NCI-H2196 treated with DMSO at 0.1 percent for 48 hours (cell line): ENCODE data around the gene AGAP4.
"Not testable (repeated sequence)": the region's sequence is repeated elsewhere in the genome, so short reads cannot be mapped to it uniquely, and the experiment has no call there.

Experiments
- DNase-seq: peaks from one replicate; lab custom pipeline; 2025; ENCODE audit not compliant: unreplicated experiment; lab: John Stamatoyannopoulos, UW

The AGAP4 gene

DNA sequence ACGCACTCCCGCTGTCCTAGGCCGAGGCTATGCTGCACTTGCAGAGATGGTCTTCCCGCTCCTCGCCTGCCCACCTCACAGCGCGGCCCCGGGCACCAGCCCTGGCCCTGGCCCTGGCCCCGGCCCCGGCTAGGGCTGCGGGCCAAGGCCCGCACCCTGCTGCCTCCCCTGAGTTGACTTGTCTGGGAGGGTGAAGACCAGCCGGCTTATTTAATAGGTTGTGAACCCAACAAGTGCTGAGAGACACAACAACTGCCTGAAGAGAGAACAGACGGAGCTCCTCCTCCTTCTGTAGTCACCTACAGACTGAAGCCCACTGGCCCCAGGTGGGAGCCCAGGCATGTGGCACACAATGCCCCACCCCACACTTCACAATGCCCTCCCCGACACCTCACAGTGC is at the start of gene AGAP4:
Gene AGAP4, minus strand, starts transcription at position 101 of the 400 bp plus-strand sequence. CDS start 153 bp downstream, outside the sequence.
- DNase-seq, result not testable (repeated sequence)

DNA sequence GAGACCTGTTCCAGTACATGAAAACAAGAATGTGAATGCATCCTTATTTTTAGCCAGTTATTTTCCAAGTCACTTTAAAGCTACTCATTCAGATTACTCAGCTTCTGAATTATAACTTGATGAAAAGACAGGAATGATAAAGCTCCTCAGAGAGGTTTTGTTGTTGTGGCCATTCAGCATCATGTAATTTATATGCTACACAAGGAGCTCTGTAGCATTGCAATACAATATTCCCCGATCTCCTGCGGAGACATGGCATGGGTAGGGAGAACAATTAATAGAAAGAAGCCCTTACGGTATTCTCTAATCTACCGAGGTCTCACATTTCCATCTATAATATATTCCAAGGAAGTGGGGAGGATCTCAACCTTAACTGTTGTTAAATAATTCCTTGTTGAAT is 43.4 kb upstream of the AGAP4 start:
- not testable (repeated sequence) for DNase-seq

DNA sequence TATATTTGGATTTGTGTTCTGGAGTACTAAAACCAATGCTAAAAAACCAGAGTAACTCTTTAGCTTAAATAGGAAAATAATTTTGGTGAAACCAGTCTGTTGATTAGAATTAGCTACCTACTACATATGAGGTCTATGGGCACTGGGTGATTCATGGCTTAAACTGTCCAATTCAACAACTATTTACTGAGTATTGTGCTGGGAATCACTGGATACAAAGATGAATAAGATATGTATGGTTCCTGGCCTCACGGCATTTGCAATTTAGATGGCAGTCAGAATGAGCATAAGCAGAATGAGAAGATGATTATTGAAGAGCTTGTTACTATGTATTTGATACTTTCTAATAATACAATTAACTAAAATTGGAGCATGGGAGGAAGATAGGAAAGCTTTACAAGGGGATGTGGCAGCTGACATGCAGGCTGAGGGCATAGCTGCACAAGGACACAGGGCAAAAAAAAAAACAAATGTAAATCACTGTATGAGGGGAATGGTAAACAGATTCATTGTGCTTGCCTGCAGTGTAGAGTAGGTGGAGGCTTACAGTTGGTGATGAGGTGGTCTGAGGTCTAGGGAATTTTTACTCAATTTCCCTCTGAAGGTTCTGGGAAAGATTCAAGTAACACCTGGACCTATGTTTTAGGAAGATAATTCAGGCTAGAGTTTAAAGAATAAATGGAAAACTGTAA is 42.4 kb upstream of the AGAP4 start:
- DNase-seq, result not testable (repeated sequence)

DNA sequence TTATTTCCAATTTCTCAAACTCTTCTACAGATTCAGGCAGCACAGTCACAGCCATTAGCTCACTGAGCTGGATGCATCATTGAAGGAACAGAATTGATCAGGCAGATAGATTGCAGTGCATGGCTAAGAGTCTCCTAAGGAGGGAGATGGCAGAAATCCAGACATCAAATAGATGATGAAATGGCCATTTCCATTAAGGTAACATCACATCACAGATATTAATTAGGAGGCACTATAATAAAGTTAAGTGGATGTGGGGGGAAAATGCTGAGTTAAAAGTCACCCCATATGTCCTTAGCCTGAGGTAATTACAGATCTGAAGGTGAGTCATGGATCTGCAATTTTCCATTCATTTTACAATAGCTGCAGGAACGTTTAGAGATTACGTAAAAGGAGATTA is 35.6 kb upstream of the AGAP4 start:
- not testable (repeated sequence) for DNase-seq

DNA sequence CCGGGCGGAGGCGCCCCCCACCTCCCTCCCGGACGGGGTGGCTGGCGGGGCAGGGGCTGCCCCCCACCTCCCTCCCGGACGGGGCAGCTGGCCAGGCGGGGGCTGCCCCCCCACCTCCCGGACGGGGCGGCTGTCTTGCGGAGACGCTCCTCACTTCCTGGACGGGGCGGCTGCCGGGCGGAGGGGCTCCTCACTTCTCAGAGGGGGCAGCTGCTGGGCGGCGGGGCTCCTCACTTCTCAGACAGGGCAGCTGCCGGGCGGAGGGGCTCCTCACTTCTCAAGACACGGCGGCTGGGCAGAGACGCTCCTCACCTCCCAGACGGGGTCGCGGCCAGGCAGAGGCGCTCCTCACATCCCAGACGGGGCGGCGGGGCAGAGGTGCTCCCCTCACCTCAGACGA is 18.1 kb upstream of the AGAP4 start:
- DNase-seq, result not testable (repeated sequence)

DNA sequence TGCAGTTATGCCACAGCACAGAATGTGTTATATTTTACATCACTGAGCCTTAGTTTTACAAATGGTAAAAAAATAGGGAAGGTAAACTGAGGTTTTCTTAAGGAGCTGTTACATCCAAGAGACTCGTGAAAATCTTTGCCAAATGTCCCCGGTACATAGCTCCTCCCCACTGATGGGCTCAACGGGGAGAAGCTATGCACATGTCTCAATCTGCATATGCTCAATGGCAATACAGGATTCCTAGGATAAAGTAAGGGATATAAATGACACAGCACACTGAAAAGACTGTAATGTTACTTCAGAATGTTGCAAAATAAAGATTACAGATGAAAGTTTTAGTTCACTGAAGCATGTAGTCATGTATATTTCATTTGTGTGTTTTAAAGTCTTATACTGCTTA is 17.0 kb upstream of the AGAP4 start:
- DNase-seq, result not testable (repeated sequence)

DNA sequence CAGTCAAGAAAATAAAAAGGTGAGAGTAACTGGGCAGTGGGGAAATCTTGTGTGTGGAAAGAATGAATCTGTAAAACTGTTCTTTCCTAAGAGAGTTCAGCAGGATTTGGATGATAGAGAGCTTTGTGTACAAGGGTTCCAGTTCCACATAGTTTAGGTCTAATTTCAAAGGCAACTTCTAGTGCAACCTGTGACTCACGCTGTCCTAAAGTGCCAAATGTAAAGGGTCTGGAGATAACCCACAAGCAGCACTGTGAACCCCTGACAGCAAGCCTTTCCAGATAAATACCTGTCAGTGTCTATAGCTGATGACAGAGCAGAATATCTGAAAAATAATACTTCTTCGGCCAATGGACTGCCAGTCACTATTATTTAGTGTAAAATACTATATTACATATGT is 16.3 kb upstream of the AGAP4 start:
- DNase-seq, result not testable (repeated sequence)

DNA sequence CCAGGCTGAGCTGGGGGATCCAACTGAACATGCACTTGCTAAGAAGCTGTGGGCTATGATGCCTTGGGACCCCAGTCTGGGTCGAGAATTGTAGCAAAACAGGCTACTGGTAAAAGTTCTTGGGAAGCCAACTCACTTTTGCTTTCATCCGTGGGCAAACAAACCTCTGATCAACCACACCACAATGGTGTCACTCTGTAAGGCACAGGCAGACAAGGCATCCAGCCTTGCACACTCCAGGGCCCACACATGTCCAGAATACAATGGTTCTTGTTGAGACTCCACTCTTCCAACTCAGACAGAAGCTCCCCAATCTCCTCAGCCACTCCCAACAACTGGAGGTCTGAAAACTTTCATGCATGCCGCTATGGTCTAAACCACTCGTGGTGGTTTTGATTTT is 10.6 kb upstream of the AGAP4 start:
- DNase-seq, result not testable (repeated sequence)

DNA sequence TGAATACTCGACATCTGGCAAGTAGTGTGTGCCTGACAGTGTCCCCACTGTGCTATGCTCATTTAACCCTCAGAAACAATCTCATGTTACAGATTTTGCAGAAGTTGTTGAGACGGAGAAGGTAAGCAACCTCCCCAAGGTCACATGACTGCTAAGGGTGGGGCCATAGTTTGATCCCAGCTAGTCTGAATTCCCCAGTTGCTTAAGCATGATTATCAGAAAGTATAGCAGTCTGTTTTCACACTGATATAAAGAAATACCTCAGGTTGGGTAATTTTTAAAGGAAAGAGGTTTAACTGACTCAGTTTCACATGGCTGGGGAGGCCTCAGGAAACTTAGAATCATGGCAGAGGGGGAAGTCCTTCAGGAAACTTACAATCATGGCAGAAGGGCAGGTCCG is 1.2 kb upstream of the AGAP4 start:
- not testable (repeated sequence) for DNase-seq

DNA sequence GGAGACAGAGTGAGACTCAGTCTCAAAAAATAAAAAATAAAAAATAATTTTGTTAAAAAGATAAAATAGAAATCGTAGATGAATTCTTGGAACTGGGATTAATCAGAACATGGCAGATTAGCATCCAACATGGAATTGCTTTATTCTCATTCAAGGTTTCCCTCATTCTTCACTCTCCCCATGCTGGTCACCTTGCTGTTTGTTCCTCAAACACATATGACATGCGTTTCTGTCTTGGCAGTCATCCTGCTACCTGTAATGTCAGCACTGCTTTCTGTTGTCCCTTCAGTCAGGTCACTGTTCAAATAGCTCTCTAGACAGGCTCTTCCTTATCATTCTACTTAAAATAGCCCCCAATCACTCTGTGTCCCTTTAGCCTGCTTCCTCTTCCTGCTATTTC is 24.4 kb downstream of the AGAP4 start:
- DNase-seq, result not testable (repeated sequence)

DNA sequence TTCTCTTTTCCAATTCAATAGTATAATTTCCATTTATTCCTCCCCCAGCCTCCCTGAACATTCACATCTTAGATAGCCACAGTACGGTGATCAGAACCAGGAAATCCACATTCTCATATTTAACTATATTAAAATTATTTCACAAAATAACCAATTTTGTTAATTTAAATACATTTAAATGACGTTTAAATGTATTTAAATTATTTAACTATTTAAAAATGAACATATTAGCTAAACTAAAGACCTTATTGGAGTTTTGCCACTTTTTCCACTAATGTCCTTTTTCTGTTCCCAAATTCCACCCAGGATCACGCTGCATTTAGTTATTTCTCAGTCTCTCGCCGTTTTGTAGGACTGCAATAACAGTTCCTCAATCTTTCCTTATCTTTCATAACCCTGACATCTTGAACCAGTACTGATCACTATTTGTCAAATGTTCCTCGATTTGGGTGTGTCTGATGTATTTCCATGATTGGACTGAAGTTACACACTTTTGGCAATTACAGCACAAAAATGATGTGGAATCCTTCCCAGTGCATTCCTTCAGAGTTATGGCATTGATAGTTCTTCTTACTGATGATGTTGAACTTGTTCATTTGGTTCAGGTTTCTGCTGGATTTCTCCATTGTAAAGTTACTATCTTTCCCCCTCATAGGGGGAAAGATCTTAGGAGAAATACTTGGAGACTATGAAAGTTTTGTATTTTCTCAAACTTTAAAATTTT is 27.0 kb downstream of the AGAP4 start:
- not testable (repeated sequence) for DNase-seq

DNA sequence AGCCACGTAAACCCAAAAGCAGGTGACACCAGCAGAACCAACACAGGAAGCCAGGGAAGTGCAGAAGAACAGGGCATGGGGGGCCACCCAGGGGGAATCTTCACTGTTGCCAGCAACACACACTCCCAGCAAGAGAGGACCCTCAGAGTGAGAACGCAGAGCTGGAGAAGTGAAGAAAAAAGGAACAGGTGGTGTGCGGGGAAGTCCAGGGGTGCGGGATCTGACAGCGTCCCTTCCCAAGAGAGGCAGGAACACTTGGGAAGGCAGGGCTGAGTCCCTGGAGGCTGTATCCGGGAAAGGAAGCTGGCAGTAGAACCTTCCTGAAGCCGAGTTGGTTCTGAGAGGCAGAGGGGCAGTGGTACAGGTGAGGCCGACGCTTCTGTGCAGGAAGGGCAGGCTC is 27.7 kb downstream of the AGAP4 start:
- DNase-seq, result no peak

DNA sequence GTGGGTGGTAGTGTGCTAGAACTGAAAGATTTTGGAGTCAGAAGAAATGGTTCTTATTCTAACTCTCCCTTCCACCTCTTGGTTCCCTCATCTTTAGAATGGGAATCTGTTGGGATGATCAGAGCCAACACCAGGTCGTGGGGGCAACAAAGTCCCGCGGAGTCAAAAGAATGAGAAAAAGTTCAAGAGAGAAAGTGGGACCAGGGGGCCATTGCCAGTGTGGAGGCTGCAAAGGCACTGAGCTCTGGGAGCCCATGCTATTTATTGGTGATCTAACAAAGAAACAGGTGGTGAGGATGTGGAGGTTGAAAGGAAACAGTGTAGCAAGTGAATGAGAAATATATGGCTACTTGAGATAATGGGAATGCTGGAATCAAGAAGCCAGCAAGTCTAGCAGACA is 29.4 kb downstream of the AGAP4 start:
- DNase-seq, result no peak

DNA sequence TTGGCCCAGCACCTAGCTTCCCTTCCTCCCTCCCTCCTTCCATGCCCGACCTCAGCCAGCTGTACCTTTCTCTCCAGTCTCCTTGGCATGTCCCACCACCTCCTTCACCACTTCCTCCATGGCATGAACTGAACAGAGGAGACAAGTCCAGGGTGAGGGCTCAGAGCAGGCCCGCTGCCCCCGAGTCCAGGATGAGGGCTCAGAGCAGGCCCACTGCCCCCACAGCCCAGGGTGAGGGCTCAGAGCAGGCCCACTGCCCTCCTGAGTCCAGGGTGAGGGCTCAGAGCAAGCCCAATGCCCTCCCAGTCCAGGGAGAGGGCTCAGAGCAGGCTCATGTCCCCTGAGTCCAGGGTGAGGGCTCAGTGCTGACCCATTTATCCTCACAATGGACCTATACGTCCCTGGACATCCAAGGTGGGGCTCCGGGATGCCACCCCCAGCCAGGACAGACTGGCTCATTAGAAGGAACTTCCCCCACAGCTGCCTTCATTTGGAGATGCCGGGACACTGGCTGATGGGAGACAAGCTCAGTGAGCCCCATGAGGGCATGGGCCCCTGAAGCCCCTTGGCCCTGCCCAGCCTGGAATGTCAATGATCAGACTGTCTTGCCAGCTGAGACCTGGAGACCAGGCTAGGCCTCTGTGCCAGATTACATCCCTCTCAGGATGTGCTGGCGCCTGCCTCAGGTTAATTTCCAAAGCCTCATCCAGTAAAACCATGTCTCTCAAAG is 30.0 kb downstream of the AGAP4 start:
- no peak for DNase-seq

DNA sequence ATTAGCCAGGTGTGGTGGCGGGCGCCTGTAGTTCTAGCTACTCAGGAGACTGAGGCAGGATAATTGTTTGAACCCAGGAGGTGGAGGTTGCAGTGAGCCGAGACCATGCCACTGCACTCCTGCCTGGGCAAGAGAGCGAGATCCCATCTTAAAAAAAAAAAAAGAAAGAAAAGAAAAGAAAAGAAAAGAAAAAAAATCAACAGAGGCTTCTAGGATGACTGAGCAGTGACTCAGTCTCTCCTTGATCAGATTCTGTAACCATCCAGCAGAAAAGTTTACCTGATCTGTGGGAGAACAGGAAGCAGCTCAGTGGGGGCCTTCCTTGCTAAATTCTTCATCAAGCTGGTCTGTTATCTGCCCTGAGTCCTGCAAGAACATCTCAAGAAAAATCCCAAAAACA is 33.2 kb downstream of the AGAP4 start:
- not testable (repeated sequence) for DNase-seq

DNA sequence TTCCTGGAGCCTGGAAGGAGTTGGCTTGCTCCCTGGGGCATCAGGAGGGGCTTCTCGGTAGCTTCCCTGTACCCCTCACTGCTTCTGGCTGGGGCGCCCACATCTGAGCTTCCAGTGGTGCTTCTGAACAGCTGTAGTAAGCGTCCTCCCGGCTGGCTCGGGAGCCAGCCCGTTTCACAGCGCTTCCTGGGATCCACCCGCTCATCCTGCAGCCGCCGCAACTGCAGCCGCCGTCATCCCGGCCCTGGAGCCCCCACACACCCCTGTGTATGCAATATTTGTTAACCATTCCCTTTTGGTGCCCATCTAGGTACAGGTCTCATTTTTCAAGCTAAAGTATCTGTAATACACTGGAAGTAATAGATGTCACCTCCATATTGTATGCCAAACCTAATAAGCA is 34.3 kb downstream of the AGAP4 start:
- not testable (repeated sequence) for DNase-seq

DNA sequence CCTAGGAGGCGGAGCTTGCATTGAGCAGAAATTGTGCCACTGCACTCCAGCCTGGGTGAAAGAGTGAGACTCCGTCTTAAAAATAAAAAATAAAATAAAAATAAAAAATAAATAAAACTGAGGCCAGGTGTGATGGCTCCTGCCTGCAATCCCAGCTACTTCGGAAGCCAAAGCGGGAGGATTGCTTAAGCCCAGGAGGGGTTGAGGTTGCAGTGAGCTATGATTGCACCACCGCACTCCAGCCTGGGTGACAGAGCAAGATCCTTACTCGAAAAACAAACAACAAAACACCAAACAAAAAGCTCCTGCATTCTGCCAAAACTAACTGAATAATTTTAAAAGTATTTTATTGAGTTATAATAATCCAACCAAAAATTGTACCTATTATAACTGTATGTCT is 36.2 kb downstream of the AGAP4 start:
- no peak for DNase-seq

DNA sequence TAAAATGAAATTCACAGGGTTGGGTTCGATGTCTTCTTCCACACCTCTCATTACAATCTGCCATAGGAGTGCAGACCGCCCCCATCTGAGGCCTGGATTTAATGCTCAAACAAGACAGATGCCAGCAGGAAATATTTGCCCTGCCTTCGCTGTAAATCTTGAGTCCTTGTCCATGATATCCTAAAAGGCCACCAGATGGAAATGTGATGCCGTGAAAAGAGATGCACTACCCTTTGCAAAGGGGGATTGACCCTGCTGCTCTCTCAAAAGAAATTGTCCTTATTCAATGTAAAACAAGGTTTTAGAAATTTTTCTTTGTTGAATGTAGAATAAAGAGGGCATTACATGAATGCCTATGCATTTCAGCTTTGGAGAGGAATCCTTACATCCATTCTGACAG is 37.5 kb downstream of the AGAP4 start:
- DNase-seq, result no peak

DNA sequence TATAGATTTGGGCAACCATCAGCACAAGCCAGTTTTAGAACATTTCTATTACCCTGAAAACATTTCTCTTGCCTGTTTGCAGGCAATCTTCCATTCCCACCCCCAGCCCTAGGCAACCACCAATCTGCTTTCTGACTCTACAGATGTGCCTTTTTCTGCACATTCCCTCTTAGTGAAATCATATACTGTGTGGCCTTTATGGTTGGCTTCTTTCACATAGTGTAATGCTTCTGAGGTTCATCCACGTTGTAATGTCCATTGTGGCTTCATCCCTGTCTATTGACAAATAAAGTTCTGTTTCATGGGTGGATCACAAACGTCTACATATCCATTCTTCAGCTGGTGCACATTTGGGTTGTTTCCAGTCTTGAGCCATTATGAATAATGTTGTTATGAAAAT is 42.3 kb downstream of the AGAP4 start:
- DNase-seq, result not testable (repeated sequence)

DNA sequence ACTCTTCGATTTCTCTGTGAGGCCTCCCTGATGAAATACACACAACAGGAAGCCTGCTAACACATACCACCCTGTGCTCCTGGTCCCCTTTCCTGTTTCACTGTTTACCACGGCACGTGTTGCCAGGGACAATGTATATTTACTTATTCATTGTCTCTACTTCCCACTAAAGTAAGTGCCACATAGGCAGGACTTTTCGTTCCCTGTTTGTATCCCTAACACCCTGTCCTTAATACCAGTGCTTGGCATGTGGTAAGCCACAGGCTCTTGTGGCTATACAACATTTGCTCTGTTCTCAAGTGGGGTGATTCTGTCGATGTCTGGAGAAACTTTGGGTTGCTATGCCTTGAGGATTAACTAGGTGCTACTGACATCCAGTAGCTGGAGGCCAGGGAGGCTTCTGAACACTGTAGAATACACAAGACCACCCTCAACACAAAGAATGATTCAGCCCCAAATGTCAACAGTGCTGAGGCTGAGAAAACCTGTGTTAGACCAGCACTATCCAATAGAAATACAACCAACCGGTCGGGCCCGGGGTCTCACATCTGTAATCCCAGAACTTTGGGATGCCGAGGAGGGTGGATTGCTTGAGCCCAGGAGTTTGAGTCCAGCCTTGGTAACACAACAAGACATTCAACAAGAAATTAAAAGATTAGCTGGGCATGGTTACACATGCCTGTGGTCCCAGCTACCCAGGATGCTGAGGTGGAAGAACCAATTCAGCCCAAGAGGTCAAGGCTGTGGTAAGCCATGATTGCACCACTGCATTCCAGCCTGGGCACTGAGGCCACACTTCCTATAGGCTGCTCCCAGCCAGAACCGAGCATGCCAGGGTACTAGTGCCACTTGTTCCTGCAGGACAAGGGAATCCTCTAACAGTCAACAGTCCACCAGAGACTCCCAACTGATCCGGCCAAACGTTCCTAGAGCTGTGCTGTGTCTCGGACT is 44.0 kb downstream of the AGAP4 start:
- not testable (repeated sequence) for DNase-seq

DNA sequence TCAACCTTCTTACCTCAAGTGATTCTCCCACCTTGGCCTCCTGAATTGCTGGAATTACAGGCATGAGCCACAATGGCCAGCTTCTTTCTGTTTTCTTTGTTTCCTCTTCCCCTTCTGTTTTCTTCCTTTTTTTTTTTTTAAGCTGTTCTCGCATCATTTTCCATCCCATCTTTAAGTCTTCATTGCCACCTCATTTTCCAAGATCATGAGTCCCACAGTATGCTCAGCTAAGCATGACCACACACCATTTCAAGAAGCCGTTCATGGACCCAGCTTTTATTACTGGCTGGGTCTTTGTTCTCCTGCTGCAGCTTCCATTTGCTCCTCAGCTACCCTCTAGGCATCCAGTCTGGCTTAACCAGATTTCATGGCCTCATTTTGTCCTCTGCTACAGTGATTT is 52.5 kb downstream of the AGAP4 start:
- not testable (repeated sequence) for DNase-seq
